K562 (cell line): Measurements from ENCODE around the gene PUS7L. TPM values are rescaled to one million over a fixed set of nuclear protein-coding genes. Genes with fewer than 3 reads are reported as not detected.

Source experiments
- ATAC-seq: fragments of 200-7000 bp; cut with Tn5 transposase; 3 replicates; pipeline ENCODE4 v1.9.1; 2020; ENCODE audit warnings: moderate library complexity
- BruUV-seq: library from RNA; stranded (reverse); fragments of 400-500 nt; replicated peaks from 2 replicates; lab custom pipeline; 2021; lab: Mats Ljungman, UMichigan
- CTCF ChIA-PET: fragments of 300-600 bp; formaldehyde crosslinking; extraction: SDS; loops from one replicate; lab custom pipeline; 2021; ENCODE audit warnings: low intra/inter-chr PET ratio; lab: Yijun Ruan, JAX
- POLR2A ChIA-PET: fragments of 300-600, 350-650 bp; sonication (Branson Sonifier 250); formaldehyde crosslinking; extraction: SDS; loops from one replicate; lab custom pipeline; 2021; ENCODE audit warnings: antibody characterized with exemption, inconsistent platforms; lab: Yijun Ruan, JAX
- DNase-seq, 4 experiments: peaks; one replicate each; pipeline versions ENCODE4 v3.0.0 to v3.0.0-alpha.2; 2011 to 2018; ENCODE audit warnings: low spot score in 3 of 4, mixed read lengths in 3 of 4; ENCODE audit errors: extremely low read depth in 1 of 4
- FAIRE-seq: peaks from 2 replicates; lab custom pipeline; 2011; peaks lifted over from hg19 to GRCh38; lab: Jason Lieb, UNC
- H2AFZ ChIP-seq: 2 replicates; pipeline ENCODE4 v1.6.0; 2011; ENCODE audit warnings: low read depth, low read length, control low read depth, inconsistent platforms
- H3K27ac ChIP-seq: fragments of 200-600 bp; 3 replicates; pipeline ENCODE4 v1.8.0; 2011; ENCODE audit warnings: low read depth, mild to moderate bottlenecking, control low read depth, inconsistent platforms, low read length, moderate library complexity, mixed read lengths; ENCODE audit errors: extremely low read depth
- H3K27me3 ChIP-seq, 2 experiments: fragments of 300-600 bp in 1 of 2; 2 replicates in 1 of 2; 3 replicates in 1 of 2; pipeline versions ENCODE4 v1.6.0 to v1.8.0; 2011; ENCODE audit warnings: inconsistent platforms in 2 of 2, low read length in 2 of 2, mild to moderate bottlenecking in 1 of 2, mixed read lengths in 1 of 2, moderate library complexity in 1 of 2; ENCODE audit not compliant: control insufficient read depth in 2 of 2, insufficient read depth in 2 of 2
- H3K36me3 ChIP-seq: fragments of 300-600 bp; 3 replicates; pipeline ENCODE4 v1.8.0; 2011; ENCODE audit warnings: mild to moderate bottlenecking, low read length, inconsistent platforms; ENCODE audit not compliant: control insufficient read depth, insufficient read depth
- H3K4me1 ChIP-seq, 2 experiments: fragments of 200-600 bp in 1 of 2; replicated peaks in 1 of 2; 2 replicates in 1 of 2; 3 replicates in 1 of 2; pipeline versions ENCODE4 v1.5.1 to v1.8.0; 2011; ENCODE audit warnings: inconsistent platforms in 2 of 2, low read length in 2 of 2, mild to moderate bottlenecking in 1 of 2, mixed read lengths in 1 of 2, moderate library complexity in 1 of 2; ENCODE audit not compliant: control insufficient read depth in 2 of 2, insufficient read depth in 2 of 2
- H3K4me2 ChIP-seq: 2 replicates; pipeline ENCODE4 v1.6.1; 2011; ENCODE audit warnings: low read length, control low read depth, inconsistent platforms, mixed read lengths; ENCODE audit not compliant: insufficient read depth
- H3K4me3 ChIP-seq: fragments of 200-600 bp; sonication (generic), shearing (Covaris generic); 2 replicates; pipeline ENCODE4 v1.5.1; 2016; ENCODE audit warnings: control low read depth, inconsistent platforms
- H3K79me2 ChIP-seq: fragments of 200-600 bp; 3 replicates; pipeline ENCODE4 v1.8.0; 2011; ENCODE audit warnings: low read length, inconsistent platforms; ENCODE audit not compliant: control insufficient read depth, insufficient read depth
- H3K9ac ChIP-seq, 2 experiments: 2 replicates each; pipeline versions ENCODE4 v1.6.0 to v1.6.1; 2011; ENCODE audit warnings: low read depth in 2 of 2, low read length in 2 of 2, control low read depth in 1 of 2, inconsistent platforms in 1 of 2, mild to moderate bottlenecking in 1 of 2, mixed read lengths in 1 of 2; ENCODE audit not compliant: insufficient read depth in 1 of 2
- H3K9me1 ChIP-seq: one replicate; pipeline ENCODE4 v1.6.0; 2011; ENCODE audit warnings: inconsistent platforms, mild to moderate bottlenecking, low read length, moderate library complexity; ENCODE audit not compliant: control insufficient read depth, insufficient read depth
- H3K9me3 ChIP-seq: replicated peaks from 2 replicates; pipeline ENCODE4 v1.5.1; 2011; ENCODE audit warnings: low read depth, low read length, inconsistent platforms; ENCODE audit not compliant: control insufficient read depth, insufficient read depth
- H4K20me1 ChIP-seq: replicated peaks from 2 replicates; pipeline ENCODE4 v1.6.1; 2011; ENCODE audit warnings: low read length, inconsistent platforms, mixed read lengths; ENCODE audit not compliant: control insufficient read depth, insufficient read depth
- C11orf30 ChIP-seq: fragments of 450-650 bp; IDR thresholded peaks from 2 replicates; pipeline ENCODE4 v1.6.1; 2016; ENCODE audit warnings: low read depth, mild to moderate bottlenecking
- CEBPZ ChIP-seq: fragments of 150-350 bp; IDR thresholded peaks from 2 replicates; pipeline ENCODE4 v1.6.1; 2014; ENCODE audit warnings: low read depth, mild to moderate bottlenecking, low read length, borderline replicate concordance
- NKRF ChIP-seq: fragments of 450-650 bp; IDR thresholded peaks from 2 replicates; pipeline ENCODE4 v1.6.1; 2016; ENCODE audit warnings: borderline replicate concordance
- ZNF316 ChIP-seq: fragments of 450-650 bp; IDR thresholded peaks from 2 replicates; pipeline ENCODE4 v1.6.1; 2016
- WGBS: fragments of 100-300 bp; shearing (Covaris generic); methylation state at CpG from one replicate; pipeline ENCODE4 v1.1.6; 2016; ENCODE audit warnings: low coverage, mixed read lengths; ENCODE audit not compliant: insufficient coverage; ENCODE audit errors: missing lambda C conversion rate; 5-methylcytosine and 5-hydroxymethylcytosine counted together
- in situ Hi-C: fragments of 300-500 bp; cut with MboI; formaldehyde crosslinking; loops from 4 replicates; pipeline ENCODE4 v1.15.0; 2018; ENCODE audit warnings: inconsistent platforms, mixed read lengths
- intact Hi-C: fragments of 100-400 bp; cut with micrococcal nuclease; formaldehyde crosslinking; loops from 2 replicates; pipeline ENCODE4 v1.14.2; 2022
- polyA plus RNA-seq, 8 experiments: library from polyadenylated mRNA; depleted of rRNA in 4 of 8; stranded (reverse) in 5 of 8; unstranded in 3 of 8; fragments of >200 nt; fragmentation: Nextera tagmentation in 2 of 8; fragmentation: Illumina TruSeq in 1 of 8; extraction: Ambion mirVana in 2 of 8; extraction: Trizol in 1 of 8; gene quantifications; 2 replicates each; pipeline versions ENCODE4 v1.2.1 to v1.2.3, GENCODE V29; 2011 to 2014; ENCODE audit warnings: inconsistent platforms in 1 of 8, missing spikeins in 1 of 8
- total RNA-seq, 7 experiments: library from RNA; depleted of rRNA in 6 of 7; stranded (reverse); fragments of >200 nt in 6 of 7; fragmentation: Illumina TruSeq in 2 of 7; extraction: Trizol in 2 of 7; gene quantifications; 2 replicates each; pipeline versions ENCODE4 v1.2.1 to v1.2.3, GENCODE V29; 2011 to 2021; ENCODE audit warnings: low replicate concordance in 1 of 7

Gene PUS7L
- total and polyA plus RNA-seq, 9 of the 15 experiments (the other 6 are each of a cell fraction or from before 2014, with no cell fraction given), result 10.8 to 53.3 (median 25.2) TPM

- peak; percentile 86; the same call in 1 of the 2 replicates for TF ChIP-seq NKRF
Observed at GRCh38 chr12:43758247-43758727, 303 bp downstream of the PUS7L start (continued).

- no peak for FAIRE-seq
- TF ChIP-seq ZNF316 (peak; percentile 70), CEBPZ (no peak), C11orf30 (peak; percentile 52)
- TF ChIP-seq, all 486 proteins: peak for 2
- H3K4me2 ChIP-seq, result peak overlapping the region; percentile 40; the same call in 1 of the 2 replicates
- DNase-seq (no peak), ATAC-seq (no peak)
- in situ Hi-C loops, result no loop called here
- no TSS peak for BruUV-seq
- H4K20me1 ChIP-seq, result no peaks in the 10 kb centered on the region
- H3K4me1 ChIP-seq, result peaks cover 4 to 6% of the 10 kb centered on the region in 2 experiments; a peak in 3 of 5 replicates
- peak overlapping the region; percentile 12; the same call in 1 of the 2 replicates for H3K4me3 ChIP-seq
- H3K27ac ChIP-seq, result no peak overlapping the region
- no peak overlapping the region for H2AFZ ChIP-seq
- H3K36me3 ChIP-seq, result peaks cover 47% of the 10 kb centered on the region
- peaks cover 73% of the 10 kb centered on the region for H3K79me2 ChIP-seq
- intact Hi-C loops, result no loop called here
- peaks cover 5% of the 10 kb centered on the region; the same call in 1 of the 2 replicates for H3K9me3 ChIP-seq
- no peaks in the 10 kb centered on the region for H3K27me3 ChIP-seq
- ChIA-PET POLR2A (no interaction called here), CTCF (no interaction called here)
- 59% methylated on average over 3 of the region's 3 CpGs for WGBS
- H3K9ac ChIP-seq, result 0 out of 4 replicates have a peak overlapping the region, but pooled peaks of 1 of the 2 experiments have one; percentile 9
- H3K9me1 ChIP-seq, result no peaks in the 10 kb centered on the region
Observed at GRCh38 chr12:43754015-43754414, 4.6 kb downstream of the PUS7L start.
